Left kidney (tissue), 2 donors: Measurements from ENCODE around the gene ERMAP. TPM values are rescaled to one million over a fixed set of nuclear protein-coding genes. Genes with fewer than 3 reads are reported as not detected.
"Not testable (repeated sequence)": the region's sequence is repeated elsewhere in the genome, so short reads cannot be mapped to it uniquely, and the experiment has no call there.

Experiments
- DNase-seq: peaks from one replicate; pipeline ENCODE4 v3.0.0-alpha.2; 2013
- polyA plus RNA-seq: library from polyadenylated mRNA; unstranded; fragments of 120-200 nt; gene quantifications from one replicate; pipeline ENCODE4 v1.2.1, GENCODE V29; 2013; ENCODE audit not compliant: insufficient read length

ERMAP gene
- polyA plus RNA-seq, 1 donor = 26.7 TPM

DNA sequence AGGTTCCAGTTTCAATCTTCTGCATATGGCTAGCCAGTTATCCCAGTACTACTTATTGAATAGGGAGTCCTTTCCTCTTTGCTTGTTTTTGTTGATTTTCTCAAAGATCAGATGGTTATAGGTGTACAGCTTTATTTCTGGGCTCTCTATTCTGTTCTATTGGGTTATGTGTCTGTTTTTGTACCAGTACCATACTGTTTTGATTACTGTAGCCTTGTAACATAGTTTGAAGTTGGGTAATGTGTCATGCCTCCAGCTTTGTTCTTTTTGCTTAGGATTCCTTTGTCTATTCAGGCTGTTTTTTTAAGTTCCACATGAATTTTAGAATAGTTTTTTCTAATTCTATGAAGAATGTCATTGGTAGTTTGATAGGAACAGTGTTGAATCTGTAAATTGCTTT lies 56.2 kb downstream of the ERMAP start:
- not testable (repeated sequence) for DNase-seq

DNA sequence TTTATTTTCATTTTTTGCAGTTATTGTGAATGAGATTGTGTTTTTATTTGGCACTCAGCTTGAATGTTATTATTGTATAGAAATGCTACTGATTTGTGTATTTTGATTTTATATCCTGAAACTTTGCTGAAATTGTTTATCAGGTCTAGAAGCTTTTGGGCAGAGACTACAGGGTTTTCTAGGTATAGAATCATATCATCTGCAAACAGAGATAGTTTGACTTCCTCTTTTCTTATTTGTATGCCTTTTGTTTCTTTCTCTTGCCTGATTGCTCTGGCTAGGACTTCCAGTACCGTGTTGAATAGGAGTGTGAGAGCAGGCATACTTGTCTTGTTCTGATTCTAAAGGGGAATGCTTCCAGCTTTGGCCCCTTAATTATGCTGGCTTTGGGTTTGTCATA lies 56.7 kb downstream of the ERMAP start:
- no peak for DNase-seq

- DNase-seq = no peak
Measured at GRCh38 chr1:42876009-42876408, 59.1 kb downstream of the ERMAP start.

DNA sequence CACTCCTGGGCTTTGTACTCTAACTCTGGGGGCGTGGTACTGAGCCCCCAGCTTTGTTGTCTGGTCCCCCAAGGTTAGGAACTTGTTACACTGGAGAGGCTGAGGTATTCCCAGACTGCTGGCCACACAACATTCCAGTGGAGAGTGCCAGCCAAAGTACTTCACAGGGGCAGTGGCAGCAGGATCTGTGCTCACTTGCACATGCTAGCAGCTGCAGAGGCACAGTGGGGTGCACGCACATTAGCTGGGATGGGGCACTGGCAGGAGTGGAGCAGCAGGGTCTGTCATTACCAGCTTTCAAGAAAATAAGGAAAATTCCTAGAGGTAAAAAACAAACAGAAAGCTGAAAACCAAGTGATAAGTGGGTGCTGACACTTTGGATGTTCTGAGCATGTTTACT lies 60.5 kb downstream of the ERMAP start:
- no peak for DNase-seq

- DNase-seq = no peak
Measured at GRCh38 chr1:42880384-42880783, 63.5 kb downstream of the ERMAP start.

DNA sequence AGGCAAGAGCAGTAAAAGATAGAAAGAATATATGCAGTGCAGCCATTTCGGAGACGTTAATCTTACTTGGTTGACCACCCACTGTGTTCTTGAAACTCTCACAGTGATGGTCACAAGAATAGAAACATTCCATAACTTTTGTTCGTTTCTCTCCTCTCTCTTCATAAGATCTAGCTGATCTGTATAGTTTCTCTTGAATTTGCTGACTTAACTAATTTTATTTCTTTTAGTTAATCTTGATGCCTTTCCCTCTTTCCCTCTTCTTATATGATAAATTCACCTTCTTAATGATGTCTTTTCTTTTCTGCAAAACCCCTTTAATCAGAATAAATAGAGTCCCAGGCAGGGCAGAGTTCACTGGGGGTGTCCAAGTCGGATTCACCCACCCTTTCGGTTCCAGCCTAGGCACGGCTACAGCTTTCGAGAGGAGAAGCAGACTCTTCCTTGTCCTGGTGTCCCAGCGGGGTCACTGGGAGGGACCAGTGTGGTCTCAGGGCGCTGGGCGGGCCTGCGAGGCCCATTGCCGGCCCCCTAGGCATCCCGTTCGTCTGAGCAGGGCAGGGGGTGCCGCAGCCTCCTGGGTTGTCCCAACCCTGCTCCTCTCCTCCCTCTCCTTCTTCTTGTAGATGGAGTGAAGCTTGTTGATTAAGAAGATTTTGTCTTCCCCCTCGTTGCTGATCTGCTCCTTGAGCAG lies 69.3 kb downstream of the ERMAP start:
- no peak for DNase-seq

DNA sequence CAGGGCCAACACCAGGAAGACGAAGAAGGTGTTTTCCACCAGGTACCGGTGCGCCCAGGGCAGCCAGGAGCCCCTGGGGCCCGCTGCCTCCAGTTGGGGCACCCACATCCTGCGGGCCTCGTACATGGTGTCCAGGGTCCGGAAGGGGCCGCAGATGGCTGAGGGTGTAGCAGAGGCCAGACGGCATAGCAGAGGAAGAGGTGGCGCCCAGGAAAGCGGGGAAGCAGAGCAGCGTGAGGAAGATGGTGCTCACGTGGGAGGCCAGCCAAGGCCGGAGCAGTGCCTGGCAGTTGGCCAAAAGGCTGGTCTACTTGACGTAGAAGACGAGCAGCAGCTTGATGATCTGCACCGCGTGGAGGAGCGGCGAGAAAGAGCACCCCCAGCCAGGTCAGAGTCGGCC lies 69.9 kb downstream of the ERMAP start:
- DNase-seq = no peak

- no peak for DNase-seq
Measured at GRCh38 chr1:42887366-42887765, 70.4 kb downstream of the ERMAP start.

DNA sequence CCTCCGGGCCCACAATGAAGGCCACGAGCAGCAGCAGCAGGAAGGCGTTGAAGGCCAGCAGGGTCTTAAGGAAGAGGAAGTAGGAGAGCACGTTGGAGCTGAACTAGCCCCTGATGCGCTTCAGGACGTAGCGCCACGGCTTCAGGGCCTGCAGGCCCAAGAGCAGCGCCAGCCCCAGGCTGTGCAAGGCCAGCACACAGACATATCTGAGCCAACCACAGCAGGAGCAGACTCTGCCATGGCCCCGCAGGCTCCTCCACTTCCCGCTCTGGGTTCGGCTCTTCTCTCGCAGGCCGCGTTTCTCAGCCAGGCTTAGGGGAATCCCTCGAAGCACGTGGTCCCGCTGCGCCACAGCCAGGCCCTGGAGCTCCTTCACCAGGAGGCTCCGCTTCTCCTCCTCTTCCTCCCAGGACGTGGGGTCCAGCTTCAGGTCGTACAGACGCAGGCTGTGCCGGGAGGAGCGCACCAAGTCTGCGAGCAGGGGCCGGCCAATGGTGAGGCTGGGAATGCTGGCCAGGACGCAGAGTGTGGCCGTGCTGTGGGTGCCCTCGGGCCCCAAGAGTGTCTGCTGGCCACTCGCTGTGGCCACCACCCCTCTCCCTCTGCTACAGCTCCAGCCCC lies 71.2 kb downstream of the ERMAP start:
- DNase-seq = no peak

DNA sequence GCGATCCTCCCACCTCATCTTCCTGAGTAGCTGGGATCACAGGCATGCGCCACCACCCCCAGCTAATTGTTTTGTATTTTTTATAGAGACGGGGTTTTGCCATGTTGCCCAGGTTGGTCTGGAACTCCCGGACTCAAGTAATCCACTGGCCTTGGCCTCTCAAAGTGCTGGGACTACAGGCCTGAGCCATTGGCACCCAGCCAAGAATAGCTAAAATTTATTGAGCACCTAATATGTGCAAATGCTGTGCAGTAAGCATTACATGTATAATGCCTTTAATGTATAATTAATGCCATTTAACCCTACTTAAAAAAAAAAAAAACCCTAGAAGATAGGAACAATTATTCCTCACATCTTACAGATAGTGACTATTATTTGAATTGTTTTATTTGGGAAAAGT lies 72.3 kb downstream of the ERMAP start:
- no peak for DNase-seq

DNA sequence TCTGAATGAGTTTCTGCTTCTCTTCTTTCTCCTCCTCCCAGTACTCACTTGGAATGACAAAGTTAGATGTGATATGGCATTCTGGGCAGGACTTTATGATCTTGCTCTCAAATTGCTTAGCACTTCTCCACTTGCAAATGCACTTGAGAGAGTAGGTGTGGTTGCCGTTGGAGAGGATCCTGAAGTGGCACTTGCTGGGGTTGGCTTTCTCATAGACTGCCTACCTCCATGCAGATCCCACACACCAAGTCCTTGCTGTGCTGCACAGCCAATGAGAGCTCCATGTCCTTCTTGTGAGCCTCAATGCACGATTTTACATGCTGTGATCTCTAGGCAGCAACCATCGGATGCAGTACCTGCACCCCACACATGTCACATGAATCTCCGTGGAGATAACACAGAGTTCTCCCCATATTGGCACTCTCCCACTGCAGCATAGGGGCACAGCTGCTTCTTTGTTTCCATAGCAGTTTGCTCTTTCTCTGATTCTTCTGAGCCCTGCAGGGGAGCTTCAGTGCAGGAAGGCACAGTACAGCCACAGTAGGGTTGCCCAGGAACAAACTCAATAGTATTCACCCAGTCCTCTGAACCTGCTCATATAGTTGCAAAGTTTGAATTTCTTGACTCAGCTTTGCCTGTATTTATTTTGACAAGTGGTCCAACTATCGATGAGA lies 74.7 kb downstream of the ERMAP start:
- no peak for DNase-seq

Other genes with a start within 250 kb of the ERMAP start
- 59.6 TPM for gene PPIH, start 158.7 kb upstream of the ERMAP start, polyA plus RNA-seq
- gene YBX1, start 134.7 kb upstream of the ERMAP start, polyA plus RNA-seq = 630 TPM
- 83.3 TPM for gene CLDN19, start 76.9 kb upstream of the ERMAP start, polyA plus RNA-seq
- gene P3H1, start 50.1 kb upstream of the ERMAP start, polyA plus RNA-seq = 73.6 TPM
- 14.4 TPM for gene C1orf50, start 49.9 kb upstream of the ERMAP start, polyA plus RNA-seq
- 1.3 TPM for gene TMEM269, start 32.1 kb upstream of the ERMAP start, polyA plus RNA-seq
- gene SVBP, start 275 bp downstream of the ERMAP start, polyA plus RNA-seq = 60.0 TPM
- gene ZNF691, start 29.5 kb downstream of the ERMAP start, polyA plus RNA-seq = 21.2 TPM
- 31.7 TPM for gene SLC2A1, start 141.7 kb downstream of the ERMAP start, polyA plus RNA-seq